ENCODE measurements around the gene IGFL4. TPM values are rescaled to one million over a fixed set of nuclear protein-coding genes. Genes with fewer than 3 reads are reported as not detected.
A peak's percentile ranks its signal among the peaks of the same experiment; 100 is the strongest.
"Not testable (repeated sequence)": the region's sequence is repeated elsewhere in the genome, so short reads cannot be mapped to it uniquely, and the experiment has no call there.

IGFL4 gene
- total RNA-seq, 2 experiments from 2014 or later: not detected

- Histone ChIP-seq H3K4me1 (ENCODE audit: insufficient read depth, low read length) (peaks cover 6% of the 10 kb centered on the region), H3K36me3 (ENCODE audit: insufficient read depth, low read length) (no peaks in the 10 kb centered on the region), H3K9me3 (ENCODE audit: control insufficient read depth in 1 of 2, insufficient read depth in 1 of 2, low read length in 2 of 2) (peaks cover 22 to 36% of the 10 kb centered on the region in 2 experiments), H3K27me3 (ENCODE audit: control insufficient read depth in 1 of 2, insufficient read depth in 2 of 2, low read length in 2 of 2) (peaks cover 46 to 53% of the 10 kb centered on the region in 2 experiments), H3K4me3 (ENCODE audit: low read length) (no peak overlapping the region), H3K27ac (ENCODE audit: low read depth in 1 of 2, low read length in 2 of 2) (no peak overlapping the region)
- Mint-ChIP-seq H3K27ac (no peak overlapping the region), H3K4me1 (ENCODE audit: low read depth) (peaks cover 3% of the 10 kb centered on the region), H3K9me3 (peaks cover 8% of the 10 kb centered on the region), H3K36me3 (ENCODE audit: low read depth) (peaks cover 5% of the 10 kb centered on the region), H3K4me3 (no peak overlapping the region), H3K27me3 (peaks cover 72% of the 10 kb centered on the region)
- intact Hi-C loops (cut with DNase I, micrococcal nuclease): loop anchor here (1.0 to 5.0 kb wide), 2 partner anchors 183 to 185 kb away; no protein-coding TSS in a partner anchor
- POLR2A ChIA-PET: no interaction called here
- CTCF ChIA-PET: interaction anchor here (1.8 kb wide), 1 partner anchor 183 kb away, joined by 8 read pairs; no protein-coding TSS in a partner anchor
- TF ChIP-seq CTCF (IDR thresholded peaks at IDR 0.05): peak; percentile 29
- ATAC-seq (ENCODE audit: poor library complexity): no peak
- peak in 4 of 14 experiments; percentile 5 to 40 (median 28) for DNase-seq
These were observed 41.3 kb upstream of the IGFL4 start for GRCh38 chr19:46081928-46082727.

- POLR2A ChIA-PET: no interaction called here
- intact Hi-C loops (cut with DNase I, micrococcal nuclease): loop anchor here in 1 of 2 experiments (5.0 kb wide), 1 partner anchor 187 kb away; no protein-coding TSS in a partner anchor
- H3K36me3 Mint-ChIP-seq (ENCODE audit: low read depth): peaks cover 4% of the 10 kb centered on the region
- peaks cover 9% of the 10 kb centered on the region for H3K4me1 Mint-ChIP-seq (ENCODE audit: low read depth)
- CTCF ChIA-PET: no interaction called here
- no peak overlapping the region for H3K4me3 Mint-ChIP-seq
- TF ChIP-seq CTCF (IDR thresholded peaks at IDR 0.05): no peak
- Histone ChIP-seq H3K9me3 (ENCODE audit: control insufficient read depth in 1 of 2, insufficient read depth in 1 of 2, low read length in 2 of 2) (peaks cover 7 to 29% of the 10 kb centered on the region in 2 experiments), H3K4me3 (ENCODE audit: low read length) (no peak overlapping the region), H3K27ac (ENCODE audit: low read depth in 1 of 2, low read length in 2 of 2) (no peak overlapping the region), H3K36me3 (ENCODE audit: insufficient read depth, low read length) (no peaks in the 10 kb centered on the region), H3K27me3 (ENCODE audit: control insufficient read depth in 1 of 2, insufficient read depth in 2 of 2, low read length in 2 of 2) (peaks cover 59 to 60% of the 10 kb centered on the region in 2 experiments), H3K4me1 (ENCODE audit: insufficient read depth, low read length) (peaks cover 10% of the 10 kb centered on the region)
- DNase-seq (no peak), ATAC-seq (ENCODE audit: poor library complexity) (no peak)
- peaks cover 5% of the 10 kb centered on the region for H3K9me3 Mint-ChIP-seq
- peaks cover 87% of the 10 kb centered on the region for H3K27me3 Mint-ChIP-seq
- H3K27ac Mint-ChIP-seq: no peak overlapping the region
These were observed 39.8 kb upstream of the IGFL4 start for GRCh38 chr19:46080561-46080960.

GRCh38 chr19:46079576-46079975 lies 38.8 kb upstream of the IGFL4 start:
- Mint-ChIP-seq H3K27ac (no peak overlapping the region), H3K27me3 (peaks cover 89% of the 10 kb centered on the region), H3K9me3 (no peaks in the 10 kb centered on the region), H3K4me1 (ENCODE audit: low read depth) (peaks cover 9% of the 10 kb centered on the region), H3K4me3 (no peak overlapping the region), H3K36me3 (ENCODE audit: low read depth) (no peaks in the 10 kb centered on the region)
- H3K9me3 ChIP-seq (ENCODE audit: control insufficient read depth in 1 of 2, insufficient read depth in 1 of 2, low read length in 2 of 2): peaks cover 7 to 23% of the 10 kb centered on the region in 2 experiments
- intact Hi-C loops (cut with DNase I, micrococcal nuclease): no loop called here
- ChIA-PET CTCF (no interaction called here), POLR2A (no interaction called here)
- no peak for DNase-seq
- H3K4me1 ChIP-seq (ENCODE audit: insufficient read depth, low read length): peaks cover 10% of the 10 kb centered on the region
- no peak for ATAC-seq (ENCODE audit: poor library complexity)
- no peak overlapping the region for H3K27ac ChIP-seq (ENCODE audit: low read depth in 1 of 2, low read length in 2 of 2)
- no peak for TF ChIP-seq CTCF (IDR thresholded peaks at IDR 0.05)
- H3K36me3 ChIP-seq (ENCODE audit: insufficient read depth, low read length): no peaks in the 10 kb centered on the region
- peaks cover 57 to 66% of the 10 kb centered on the region in 2 experiments for H3K27me3 ChIP-seq (ENCODE audit: control insufficient read depth in 1 of 2, insufficient read depth in 2 of 2, low read length in 2 of 2)
- no peak overlapping the region for H3K4me3 ChIP-seq (ENCODE audit: low read length)

GRCh38 chr19:46078573-46079332 lies 38.0 kb upstream of the IGFL4 start:
- H3K4me3 ChIP-seq (ENCODE audit: low read length); CTCF ChIA-PET; H3K27ac Mint-ChIP-seq; ATAC-seq (ENCODE audit: poor library complexity); H3K36me3 ChIP-seq (ENCODE audit: insufficient read depth, low read length); H3K4me3 Mint-ChIP-seq; H3K36me3 Mint-ChIP-seq (ENCODE audit: low read depth); H3K27ac ChIP-seq (ENCODE audit: low read depth in 1 of 2, low read length in 2 of 2); H3K9me3 Mint-ChIP-seq; intact Hi-C loops (cut with DNase I, micrococcal nuclease); H3K4me1 Mint-ChIP-seq (ENCODE audit: low read depth): not testable (repeated sequence)
- DNase-seq: peak in 2 of 14 experiments; percentile 0 to 14
- Histone ChIP-seq H3K27me3 (ENCODE audit: control insufficient read depth in 1 of 2, insufficient read depth in 2 of 2, low read length in 2 of 2) (peaks cover 62 to 66% of the 10 kb centered on the region in 2 experiments), H3K4me1 (ENCODE audit: insufficient read depth, low read length) (peaks cover 10% of the 10 kb centered on the region), H3K9me3 (ENCODE audit: control insufficient read depth in 1 of 2, insufficient read depth in 1 of 2, low read length in 2 of 2) (peaks cover 7 to 23% of the 10 kb centered on the region in 2 experiments)
- POLR2A ChIA-PET: interaction anchor here (0.6 kb wide), 1 partner anchor 817 kb away, joined by 3 read pairs; no protein-coding TSS in a partner anchor
- peaks cover 88% of the 10 kb centered on the region for H3K27me3 Mint-ChIP-seq

Data from CD4-positive, alpha-beta T cell (primary cell).